ENCODE results near the gene TREML4.

- TF ChIP-seq EZH2 (IDR thresholded peaks at IDR 0.05; ENCODE audit: borderline replicate concordance, insufficient read depth, low read depth, low read length, poor library complexity, severe bottlenecking) (no peak), CTCF (IDR thresholded peaks at IDR 0.05) (no peak)
Measured at GRCh38 chr6:41247882-41248705, 19.9 kb downstream of the TREML4 start.
